AG08395 (cell line): Measurements from ENCODE around the gene ADAMTS2.

Source experiments
- DNase-seq: peaks from one replicate; pipeline ENCODE4 v3.0.0; 2012; ENCODE audit warnings: mixed read lengths, low spot score

The ADAMTS2 gene

GRCh38 chr5:179371681-179372680 is 26.7 kb upstream of the ADAMTS2 start:
- DNase-seq, result no peak

- no peak for DNase-seq
Measured at GRCh38 chr5:179371121-179371510, 25.9 kb upstream of the ADAMTS2 start.

GRCh38 chr5:179370490-179371120 is 25.3 kb upstream of the ADAMTS2 start:
- DNase-seq, result no peak

- DNase-seq, result no peak
Measured at GRCh38 chr5:179369530-179369884, 24.2 kb upstream of the ADAMTS2 start.

- DNase-seq, result no peak
Measured at GRCh38 chr5:179368806-179369529, 23.7 kb upstream of the ADAMTS2 start.

GRCh38 chr5:179368126-179368805 is 23.0 kb upstream of the ADAMTS2 start:
- DNase-seq, result no peak

GRCh38 chr5:179367491-179367890 is 22.2 kb upstream of the ADAMTS2 start:
- DNase-seq, result no peak

GRCh38 chr5:179362355-179362754 is 17.1 kb upstream of the ADAMTS2 start:
- no peak for DNase-seq

- DNase-seq, result no peak
Measured at GRCh38 chr5:179361037-179361603, 15.9 kb upstream of the ADAMTS2 start.

GRCh38 chr5:179357031-179357430 is 11.8 kb upstream of the ADAMTS2 start:
- no peak for DNase-seq

- DNase-seq, result peak; percentile 37
Measured at GRCh38 chr5:179355976-179356974, 11.0 kb upstream of the ADAMTS2 start.

GRCh38 chr5:179354305-179354882 is 9.1 kb upstream of the ADAMTS2 start:
- no peak for DNase-seq

- DNase-seq, result no peak
Measured at GRCh38 chr5:179348843-179349242, 3.6 kb upstream of the ADAMTS2 start.

GRCh38 chr5:179348011-179348530 is 2.8 kb upstream of the ADAMTS2 start:
- no peak for DNase-seq

- no peak for DNase-seq
Measured at GRCh38 chr5:179347581-179347980, 2.3 kb upstream of the ADAMTS2 start.

GRCh38 chr5:179346875-179347274 is 1.6 kb upstream of the ADAMTS2 start:
- no peak for DNase-seq

- no peak for DNase-seq
Measured at GRCh38 chr5:179346401-179346800, 1.1 kb upstream of the ADAMTS2 start.

GRCh38 chr5:179345183-179345432 is 153 bp downstream of the ADAMTS2 start:
- no peak for DNase-seq

- peak; percentile 44 for DNase-seq
Measured at GRCh38 chr5:179344431-179345182, 654 bp downstream of the ADAMTS2 start.
